ENCODE data around the gene NDUFS4. TPM values are rescaled to one million over a fixed set of nuclear protein-coding genes. Genes with fewer than 3 reads are reported as not detected.
"Not testable (repeated sequence)": the region's sequence is repeated elsewhere in the genome, so short reads cannot be mapped to it uniquely, and the experiment has no call there.

Gene NDUFS4
- total RNA-seq, 1 experiment from 2014 or later: 72.6 TPM

- ChIA-PET CTCF (no interaction called here), POLR2A (ENCODE audit: unreplicated experiment) (no interaction called here)
- BruUV-seq (replicated peaks): no TSS peak
- no peak for DNase-seq
- no peaks in the 10 kb centered on the region for H3K79me2 ChIP-seq (ENCODE audit: low read length)
- no peaks in the 10 kb centered on the region for H3F3A ChIP-seq (ENCODE audit: low read length, unreplicated experiment)
- no peaks in the 10 kb centered on the region for H3K9me3 ChIP-seq (ENCODE audit: low read length)
- no peak overlapping the region for H3K4me3 ChIP-seq (ENCODE audit: low read length)
- TF ChIP-seq EZH2phosphoT487 (IDR thresholded peaks at IDR 0.05; ENCODE audit: borderline replicate concordance, low read length) (no peak), CTCF (conservative IDR thresholded peaks at IDR 0.05; ENCODE audit: low read depth, low read length) (no peak), EZH2 (IDR thresholded peaks at IDR 0.05; ENCODE audit: low read length, unreplicated experiment) (no peak)
- 0 out of 2 replicates have a peak, but pooled peaks cover 3% of the 10 kb centered on the region for H3K36me3 ChIP-seq (ENCODE audit: low read depth, low read length)
- H3K9ac ChIP-seq (ENCODE audit: low read length): no peak overlapping the region
- intact Hi-C loops (cut with micrococcal nuclease): no loop called here
- no peak overlapping the region for H2AFZ ChIP-seq (ENCODE audit: low read length)
- ATAC-seq: no peak
- H3K27me3 ChIP-seq (ENCODE audit: low read length): no peaks in the 10 kb centered on the region
- H3K4me2 ChIP-seq (ENCODE audit: low read length): no peak overlapping the region
- H3K9me2 ChIP-seq (replicated peaks; ENCODE audit: low read length): no peaks in the 10 kb centered on the region
- H3K4me1 ChIP-seq (ENCODE audit: insufficient read depth, low read length): no peaks in the 10 kb centered on the region
- H4K20me1 ChIP-seq (ENCODE audit: low read length): no peaks in the 10 kb centered on the region
- no peak overlapping the region for H3K27ac ChIP-seq (ENCODE audit: low read length)
Measured at GRCh38 chr5:53645078-53645477, 84.6 kb downstream of the NDUFS4 start.

DNA sequence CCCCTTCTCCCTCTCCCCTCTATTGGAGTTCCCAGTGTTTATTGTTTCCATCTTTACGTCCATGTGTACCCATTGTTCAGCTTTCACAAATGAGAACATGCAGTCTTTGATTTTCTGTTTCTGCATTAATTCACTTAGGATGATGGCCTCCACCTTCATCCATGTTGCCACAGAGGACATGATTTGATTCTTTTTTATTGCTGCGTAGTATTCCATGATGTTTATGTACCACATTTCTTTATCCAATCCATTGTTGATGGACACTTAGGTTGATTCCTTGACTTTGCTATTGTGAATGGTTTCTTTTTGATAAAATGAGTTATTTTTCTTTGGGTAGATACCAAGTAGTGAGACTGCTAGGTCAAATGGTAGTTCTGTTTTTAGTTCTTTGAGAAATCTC lies 88.9 kb downstream of the NDUFS4 start:
- POLR2A ChIA-PET (ENCODE audit: unreplicated experiment): no interaction called here
- no peak overlapping the region for H2AFZ ChIP-seq (ENCODE audit: low read length)
- no peak overlapping the region for H3K27ac ChIP-seq (ENCODE audit: low read length)
- H3K4me1 ChIP-seq (ENCODE audit: insufficient read depth, low read length): no peaks in the 10 kb centered on the region
- ATAC-seq (no peak), DNase-seq (no peak)
- H3K9me2 ChIP-seq (replicated peaks; ENCODE audit: low read length): no peaks in the 10 kb centered on the region
- no peaks in the 10 kb centered on the region for H3K27me3 ChIP-seq (ENCODE audit: low read length)
- no peaks in the 10 kb centered on the region for H3F3A ChIP-seq (ENCODE audit: low read length, unreplicated experiment)
- no peak overlapping the region for H3K4me2 ChIP-seq (ENCODE audit: low read length)
- no peak overlapping the region for H3K4me3 ChIP-seq (ENCODE audit: low read length)
- CTCF ChIA-PET: no interaction called here
- no TSS peak for BruUV-seq (replicated peaks)
- 0 out of 2 replicates have a peak, but pooled peaks cover 3% of the 10 kb centered on the region for H3K36me3 ChIP-seq (ENCODE audit: low read depth, low read length)
- TF ChIP-seq CTCF (conservative IDR thresholded peaks at IDR 0.05; ENCODE audit: low read depth, low read length): no peak
- TF ChIP-seq EZH2 (IDR thresholded peaks at IDR 0.05; ENCODE audit: low read length, unreplicated experiment): no peak
- TF ChIP-seq EZH2phosphoT487 (IDR thresholded peaks at IDR 0.05; ENCODE audit: borderline replicate concordance, low read length): no peak
- no peak overlapping the region for H3K9ac ChIP-seq (ENCODE audit: low read length)
- no peaks in the 10 kb centered on the region for H3K9me3 ChIP-seq (ENCODE audit: low read length)
- no peaks in the 10 kb centered on the region for H4K20me1 ChIP-seq (ENCODE audit: low read length)
- no peaks in the 10 kb centered on the region for H3K79me2 ChIP-seq (ENCODE audit: low read length)
- intact Hi-C loops (cut with micrococcal nuclease): no loop called here

DNA sequence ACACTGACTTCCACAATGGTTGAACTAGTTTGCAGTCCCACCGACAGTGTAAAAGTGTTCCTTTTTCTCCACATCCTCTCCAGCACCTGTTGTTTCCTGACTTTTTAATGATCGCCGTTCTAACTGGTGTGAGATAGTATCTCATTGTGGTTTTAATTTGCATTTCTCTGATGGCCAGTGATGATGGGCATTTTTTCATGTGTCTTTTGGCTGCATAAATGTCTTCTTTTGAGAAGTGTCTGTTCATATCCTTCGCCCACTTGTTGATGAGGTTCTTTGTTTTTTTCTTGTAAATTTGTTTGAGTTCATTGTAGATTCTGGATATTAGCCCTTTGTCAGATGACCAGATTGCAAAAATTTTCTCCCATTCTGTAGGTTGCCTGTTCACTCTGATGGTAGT lies 100.1 kb downstream of the NDUFS4 start:
- BruUV-seq (replicated peaks); CTCF ChIA-PET; H3K9me2 ChIP-seq (replicated peaks; ENCODE audit: low read length); H3K79me2 ChIP-seq (ENCODE audit: low read length); H4K20me1 ChIP-seq (ENCODE audit: low read length); H3K27ac ChIP-seq (ENCODE audit: low read length); H3K36me3 ChIP-seq (ENCODE audit: low read depth, low read length); H3K9ac ChIP-seq (ENCODE audit: low read length); H3K9me3 ChIP-seq (ENCODE audit: low read length); ATAC-seq; POLR2A ChIA-PET (ENCODE audit: unreplicated experiment); H3K4me2 ChIP-seq (ENCODE audit: low read length); H3F3A ChIP-seq (ENCODE audit: low read length, unreplicated experiment); DNase-seq; H3K27me3 ChIP-seq (ENCODE audit: low read length); H3K4me3 ChIP-seq (ENCODE audit: low read length); H3K4me1 ChIP-seq (ENCODE audit: insufficient read depth, low read length); intact Hi-C loops (cut with micrococcal nuclease); H2AFZ ChIP-seq (ENCODE audit: low read length): not testable (repeated sequence)

- H3K27me3 ChIP-seq (ENCODE audit: low read length); H3F3A ChIP-seq (ENCODE audit: low read length, unreplicated experiment); CTCF ChIA-PET; H3K9ac ChIP-seq (ENCODE audit: low read length); H3K4me1 ChIP-seq (ENCODE audit: insufficient read depth, low read length); H3K9me2 ChIP-seq (replicated peaks; ENCODE audit: low read length); ATAC-seq; H3K36me3 ChIP-seq (ENCODE audit: low read depth, low read length); H3K9me3 ChIP-seq (ENCODE audit: low read length); H4K20me1 ChIP-seq (ENCODE audit: low read length); DNase-seq; POLR2A ChIA-PET (ENCODE audit: unreplicated experiment); intact Hi-C loops (cut with micrococcal nuclease); H2AFZ ChIP-seq (ENCODE audit: low read length); H3K4me2 ChIP-seq (ENCODE audit: low read length); H3K79me2 ChIP-seq (ENCODE audit: low read length); H3K27ac ChIP-seq (ENCODE audit: low read length); BruUV-seq (replicated peaks); H3K4me3 ChIP-seq (ENCODE audit: low read length): not testable (repeated sequence)
Measured at GRCh38 chr5:53665313-53665712, 104.9 kb downstream of the NDUFS4 start.

Measured in PC-3 (cell line).